Ascending aorta (tissue), 2 donors: ENCODE measurements around the gene LRP2. TPM values are rescaled to one million over a fixed set of nuclear protein-coding genes. Genes with fewer than 3 reads are reported as not detected.

Source experiments
- DNase-seq, 2 donors: peaks; one replicate each; pipeline ENCODE4 v3.0.0-alpha.2; 2019; ENCODE audit warnings: low spot score in 2 of 2
- H3K27ac ChIP-seq, 2 donors: fragments of 200-600 bp; sonication (generic); one replicate each; pipeline ENCODE4 v1.5.1; 2016 to 2017; ENCODE audit warnings: mild to moderate bottlenecking in 1 of 2
- H3K27me3 ChIP-seq: fragments of 200-600 bp; sonication (generic); one replicate; pipeline ENCODE4 v1.5.1; 2017
- H3K36me3 ChIP-seq, 2 donors: fragments of 200-600 bp; sonication (generic); one replicate each; pipeline ENCODE4 v1.5.1; 2016
- H3K4me1 ChIP-seq, 2 donors: fragments of 200-600 bp; sonication (generic); one replicate each; pipeline ENCODE4 v1.5.1; 2016 to 2017; ENCODE audit warnings: mild to moderate bottlenecking in 1 of 2
- H3K4me3 ChIP-seq, 2 donors: fragments of 200-600 bp; sonication (generic); one replicate each; pipeline ENCODE4 v1.5.1; 2016 to 2017; ENCODE audit warnings: mild to moderate bottlenecking in 1 of 2
- H3K9me3 ChIP-seq, 2 donors: fragments of 200-600 bp; sonication (generic); one replicate each; pipeline ENCODE4 v1.5.1; 2016
- intact Hi-C: fragments of 100-400 bp; cut with DNase I; formaldehyde crosslinking; loops from one replicate; pipeline ENCODE4 v1.15.1; 2023
- total RNA-seq: library from RNA; depleted of rRNA; stranded (reverse); fragments of >200 nt; gene quantifications from one replicate; pipeline ENCODE4 v1.1.0, GENCODE V29; 2016
- TF ChIP-seq, protein P1 (sequence below), 3 experiments: fragments of 200-600 bp in 2 of 3; fragments of 450-650 bp in 1 of 3; sonication (generic) in 2 of 3; IDR thresholded peaks; one replicate each; pipeline ENCODE4 v1.5.1; 2016 to 2019; ENCODE audit warnings: antibody characterized with exemption in 3 of 3, mild to moderate bottlenecking in 1 of 3, moderate library complexity in 1 of 3

LRP2 gene
- total RNA-seq, 1 donor from 2014 or later: not detected

- H3K36me3 ChIP-seq: no peaks in the 10 kb centered on the region
- DNase-seq: no peak
- H3K9me3 ChIP-seq: no peaks in the 10 kb centered on the region
- no peak overlapping the region for H3K4me3 ChIP-seq
- no peaks in the 10 kb centered on the region for H3K27me3 ChIP-seq
- H3K4me1 ChIP-seq: no peaks in the 10 kb centered on the region
- intact Hi-C loops: no loop called here
- TF ChIP-seq, protein P1, sequence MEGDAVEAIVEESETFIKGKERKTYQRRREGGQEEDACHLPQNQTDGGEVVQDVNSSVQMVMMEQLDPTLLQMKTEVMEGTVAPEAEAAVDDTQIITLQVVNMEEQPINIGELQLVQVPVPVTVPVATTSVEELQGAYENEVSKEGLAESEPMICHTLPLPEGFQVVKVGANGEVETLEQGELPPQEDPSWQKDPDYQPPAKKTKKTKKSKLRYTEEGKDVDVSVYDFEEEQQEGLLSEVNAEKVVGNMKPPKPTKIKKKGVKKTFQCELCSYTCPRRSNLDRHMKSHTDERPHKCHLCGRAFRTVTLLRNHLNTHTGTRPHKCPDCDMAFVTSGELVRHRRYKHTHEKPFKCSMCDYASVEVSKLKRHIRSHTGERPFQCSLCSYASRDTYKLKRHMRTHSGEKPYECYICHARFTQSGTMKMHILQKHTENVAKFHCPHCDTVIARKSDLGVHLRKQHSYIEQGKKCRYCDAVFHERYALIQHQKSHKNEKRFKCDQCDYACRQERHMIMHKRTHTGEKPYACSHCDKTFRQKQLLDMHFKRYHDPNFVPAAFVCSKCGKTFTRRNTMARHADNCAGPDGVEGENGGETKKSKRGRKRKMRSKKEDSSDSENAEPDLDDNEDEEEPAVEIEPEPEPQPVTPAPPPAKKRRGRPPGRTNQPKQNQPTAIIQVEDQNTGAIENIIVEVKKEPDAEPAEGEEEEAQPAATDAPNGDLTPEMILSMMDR (IDR thresholded peaks at IDR 0.05): no peak
- no peak overlapping the region for H3K27ac ChIP-seq
Measured at GRCh38 chr2:169391236-169391635, 28.9 kb upstream of the LRP2 start.

GRCh38 chr2:169388161-169388560 lies 25.8 kb upstream of the LRP2 start:
- H3K9me3 ChIP-seq: no peaks in the 10 kb centered on the region
- no peak overlapping the region for H3K27ac ChIP-seq
- no peaks in the 10 kb centered on the region for H3K4me1 ChIP-seq
- intact Hi-C loops: no loop called here
- H3K4me3 ChIP-seq: no peak overlapping the region
- no peaks in the 10 kb centered on the region for H3K36me3 ChIP-seq
- no peaks in the 10 kb centered on the region for H3K27me3 ChIP-seq
- DNase-seq: no peak
- TF ChIP-seq, protein P1 (IDR thresholded peaks at IDR 0.05): no peak

DNA sequence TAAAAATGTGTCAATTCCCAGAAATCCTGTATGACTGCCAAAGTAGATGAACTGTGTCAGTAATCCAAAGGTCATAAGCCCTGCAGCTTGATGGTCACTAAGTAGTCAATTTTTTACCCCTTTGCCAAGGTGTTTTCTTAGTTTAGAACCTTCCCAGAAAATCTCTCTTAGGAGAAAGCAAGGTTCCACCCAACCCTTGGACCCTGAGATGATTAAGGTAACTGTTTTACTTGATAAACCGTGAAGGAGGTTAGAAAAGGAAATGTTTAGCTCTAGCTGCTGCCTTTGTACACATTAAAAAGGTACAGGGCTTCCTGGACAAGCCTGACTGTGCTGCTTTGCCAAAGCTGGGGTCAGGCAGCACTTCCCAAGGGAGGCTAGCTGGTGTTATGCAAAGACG lies 24.4 kb upstream of the LRP2 start:
- Histone ChIP-seq H3K9me3 (no peaks in the 10 kb centered on the region), H3K36me3 (no peaks in the 10 kb centered on the region), H3K27me3 (no peaks in the 10 kb centered on the region), H3K4me3 (no peak overlapping the region), H3K4me1 (no peaks in the 10 kb centered on the region), H3K27ac (no peak overlapping the region)
- TF ChIP-seq, protein P1 (IDR thresholded peaks at IDR 0.05): no peak
- intact Hi-C loops: no loop called here
- no peak for DNase-seq

- Histone ChIP-seq H3K4me1 (no peaks in the 10 kb centered on the region), H3K27me3 (no peaks in the 10 kb centered on the region), H3K27ac (no peak overlapping the region), H3K9me3 (no peaks in the 10 kb centered on the region), H3K4me3 (no peak overlapping the region), H3K36me3 (no peaks in the 10 kb centered on the region)
- intact Hi-C loops: no loop called here
- TF ChIP-seq, protein P1 (IDR thresholded peaks at IDR 0.05): no peak
- no peak for DNase-seq
Measured at GRCh38 chr2:169384816-169385215, 22.5 kb upstream of the LRP2 start.

GRCh38 chr2:169372561-169372960 lies 10.2 kb upstream of the LRP2 start:
- TF ChIP-seq, protein P1 (IDR thresholded peaks at IDR 0.05): no peak
- H3K27ac ChIP-seq: no peak overlapping the region
- H3K27me3 ChIP-seq: no peaks in the 10 kb centered on the region
- no peak for DNase-seq
- intact Hi-C loops: no loop called here
- H3K36me3 ChIP-seq: no peaks in the 10 kb centered on the region
- H3K4me3 ChIP-seq: no peak overlapping the region
- H3K9me3 ChIP-seq: no peaks in the 10 kb centered on the region
- no peaks in the 10 kb centered on the region for H3K4me1 ChIP-seq

DNA sequence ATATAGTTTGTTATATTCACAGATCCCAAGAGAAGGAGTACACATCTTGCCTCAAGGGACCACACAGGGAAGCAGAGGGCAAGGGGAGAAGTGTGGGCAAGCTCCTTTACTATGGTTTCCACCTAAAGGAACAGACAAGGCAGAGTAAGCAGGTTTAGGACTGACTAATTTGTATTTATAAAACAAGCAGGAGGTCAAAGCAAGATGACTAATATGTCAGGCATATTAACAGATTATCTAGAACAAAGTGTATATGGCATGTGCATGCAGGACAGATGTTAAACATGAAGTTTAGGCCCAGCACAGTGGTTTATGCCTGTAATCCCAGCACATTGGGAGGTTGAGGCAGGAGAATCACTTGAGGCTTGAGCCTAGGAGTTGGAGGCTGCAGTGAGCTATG lies 3.7 kb upstream of the LRP2 start:
- H3K36me3 ChIP-seq: no peaks in the 10 kb centered on the region
- peaks cover 9 to 13% of the 10 kb centered on the region in 2 donors for H3K4me1 ChIP-seq
- TF ChIP-seq, protein P1 (IDR thresholded peaks at IDR 0.05): no peak
- DNase-seq: no peak
- H3K9me3 ChIP-seq: no peaks in the 10 kb centered on the region
- intact Hi-C loops: no loop called here
- H3K27ac ChIP-seq: no peak overlapping the region
- no peak overlapping the region for H3K4me3 ChIP-seq
- peaks cover 14% of the 10 kb centered on the region for H3K27me3 ChIP-seq
